GM12891 (cell line): ENCODE data around the gene UGT1A5.

Experiments used
- DNase-seq: peaks from one replicate; pipeline ENCODE4 v3.0.0; 2011; ENCODE audit warnings: low spot score; ENCODE audit not compliant: insufficient read length
- FAIRE-seq: peaks from 2 replicates; lab custom pipeline; 2011; peaks lifted over from hg19 to GRCh38; lab: Jason Lieb, UNC
- PAX5 ChIP-seq: IDR thresholded peaks from 2 replicates; pipeline ENCODE4 v1.6.1; 2011; ENCODE audit warnings: low read length, moderate library complexity, mild to moderate bottlenecking; ENCODE audit not compliant: insufficient read depth, severe bottlenecking
- POLR2A ChIP-seq: IDR thresholded peaks from 2 replicates; pipeline ENCODE4 v1.6.1; 2011; ENCODE audit warnings: low read depth, low read length, control low read depth
- POLR2AphosphoS5 ChIP-seq: IDR thresholded peaks from 2 replicates; pipeline ENCODE4 v1.6.1; 2011; ENCODE audit warnings: low read depth, low read length, control low read depth
- POU2F2 ChIP-seq: IDR thresholded peaks from 2 replicates; pipeline ENCODE4 v1.6.1; 2011; ENCODE audit warnings: low read depth, mild to moderate bottlenecking, control low read depth, low read length, moderate library complexity
- SPI1 ChIP-seq: IDR thresholded peaks from 2 replicates; pipeline ENCODE4 v1.6.1; 2011; ENCODE audit warnings: low read depth, low read length, control low read depth
- TAF1 ChIP-seq: IDR thresholded peaks from 2 replicates; pipeline ENCODE4 v1.6.1; 2011; ENCODE audit warnings: low read depth, low read length, control low read depth

Gene UGT1A5

GRCh38 chr2:233761040-233761769 lies 48.5 kb downstream of the UGT1A5 start:
- TF ChIP-seq POLR2A (no peak), SPI1 (no peak), POU2F2 (no peak), TAF1 (no peak)
- DNase-seq (no peak), FAIRE-seq (no peak)

DNA sequence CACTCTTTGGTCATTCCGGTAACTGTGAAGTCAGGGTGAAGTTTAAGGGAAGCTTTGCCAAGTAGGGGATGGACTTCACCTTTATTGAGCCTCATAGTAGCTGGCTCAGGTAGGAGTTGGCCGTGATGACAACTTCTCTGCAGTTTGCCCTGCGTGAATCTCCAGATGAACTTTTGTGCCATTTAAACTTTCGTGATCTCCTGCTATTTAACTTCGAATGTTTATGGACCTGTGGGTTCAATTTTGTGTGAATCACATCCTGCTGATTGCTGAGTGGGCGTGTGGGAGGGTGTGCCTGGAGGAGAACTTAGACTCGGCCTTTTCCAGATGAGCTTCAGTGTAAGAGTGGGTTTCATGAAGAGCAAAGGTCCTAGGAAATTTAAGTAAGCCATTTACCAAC lies 51.6 kb downstream of the UGT1A5 start:
- DNase-seq = no peak
- no peak for FAIRE-seq
- TF ChIP-seq POLR2AphosphoS5 (no peak), POLR2A (no peak), SPI1 (no peak), PAX5 (no peak), POU2F2 (no peak), TAF1 (no peak)

DNA sequence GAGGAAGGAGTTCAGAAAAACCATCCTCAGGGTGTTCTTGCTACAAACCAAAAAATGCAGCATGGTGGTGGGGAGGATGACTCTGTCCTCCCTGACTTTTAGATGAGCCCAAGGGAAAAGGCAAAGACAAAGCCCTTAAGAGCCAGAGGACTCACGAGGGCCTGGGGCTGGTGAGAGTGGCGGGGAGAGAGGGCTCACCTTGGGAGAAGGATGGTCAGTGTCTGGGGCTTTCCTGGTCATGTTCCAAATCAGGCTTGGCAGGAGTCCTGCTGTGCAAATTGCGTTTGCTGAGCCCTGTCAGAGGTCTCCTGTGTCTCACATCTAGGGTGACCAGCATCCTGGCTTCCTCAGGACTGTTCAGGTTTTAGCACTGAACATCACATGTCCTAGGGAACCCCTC lies 52.1 kb downstream of the UGT1A5 start:
- DNase-seq = no peak
- no peak for FAIRE-seq
- TF ChIP-seq TAF1 (no peak), PAX5 (no peak)

GRCh38 chr2:233766416-233766815 lies 53.7 kb downstream of the UGT1A5 start:
- DNase-seq (no peak), FAIRE-seq (no peak)
- TF ChIP-seq PAX5 = no peak
- TF ChIP-seq SPI1 = no peak
- no peak for TF ChIP-seq POU2F2
- no peak for TF ChIP-seq POLR2AphosphoS5
- no peak for TF ChIP-seq TAF1
- no peak for TF ChIP-seq POLR2A

DNA sequence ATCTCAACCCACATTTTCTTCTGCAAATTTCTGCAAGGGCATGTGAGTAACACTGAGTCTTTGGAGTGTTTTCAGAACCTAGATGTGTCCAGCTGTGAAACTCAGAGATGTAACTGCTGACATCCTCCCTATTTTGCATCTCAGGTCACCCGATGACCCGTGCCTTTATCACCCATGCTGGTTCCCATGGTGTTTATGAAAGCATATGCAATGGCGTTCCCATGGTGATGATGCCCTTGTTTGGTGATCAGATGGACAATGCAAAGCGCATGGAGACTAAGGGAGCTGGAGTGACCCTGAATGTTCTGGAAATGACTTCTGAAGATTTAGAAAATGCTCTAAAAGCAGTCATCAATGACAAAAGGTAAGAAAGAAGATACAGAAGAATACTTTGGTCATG lies 55.4 kb downstream of the UGT1A5 start:
- no peak for DNase-seq
- no peak for FAIRE-seq
- TF ChIP-seq SPI1 (no peak), POLR2AphosphoS5 (no peak), POU2F2 (no peak), TAF1 (no peak), POLR2A (no peak), PAX5 (no peak)

DNA sequence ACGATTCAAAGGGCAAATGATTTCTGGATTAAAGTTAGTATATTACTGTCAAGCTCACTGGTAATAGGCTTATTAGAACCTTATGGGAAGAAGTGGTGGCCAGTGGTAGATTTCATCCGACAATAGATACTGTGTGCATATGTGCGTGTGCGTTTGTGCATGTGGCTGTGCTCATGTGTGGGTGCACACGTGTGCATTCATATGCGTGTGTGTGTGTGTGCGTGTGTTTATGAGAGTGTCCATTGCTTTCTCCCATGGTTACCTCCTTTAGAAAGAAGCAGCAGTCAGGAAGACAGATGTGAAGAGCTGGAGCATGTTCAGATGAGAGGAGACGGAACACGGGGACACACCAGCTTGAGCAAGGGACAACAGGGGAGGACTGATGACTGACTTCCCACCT lies 56.6 kb downstream of the UGT1A5 start:
- DNase-seq (no peak), FAIRE-seq (no peak)
- TF ChIP-seq TAF1 (no peak), PAX5 (no peak), POLR2AphosphoS5 (no peak), SPI1 (no peak)

DNA sequence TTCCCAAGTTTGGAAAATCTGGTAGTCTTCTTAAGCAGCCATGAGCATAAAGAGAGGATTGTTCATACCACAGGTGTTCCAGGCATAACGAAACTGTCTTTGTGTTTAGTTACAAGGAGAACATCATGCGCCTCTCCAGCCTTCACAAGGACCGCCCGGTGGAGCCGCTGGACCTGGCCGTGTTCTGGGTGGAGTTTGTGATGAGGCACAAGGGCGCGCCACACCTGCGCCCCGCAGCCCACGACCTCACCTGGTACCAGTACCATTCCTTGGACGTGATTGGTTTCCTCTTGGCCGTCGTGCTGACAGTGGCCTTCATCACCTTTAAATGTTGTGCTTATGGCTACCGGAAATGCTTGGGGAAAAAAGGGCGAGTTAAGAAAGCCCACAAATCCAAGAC lies 59.4 kb downstream of the UGT1A5 start:
- DNase-seq = no peak
- no peak for FAIRE-seq
- TF ChIP-seq PAX5 (no peak), TAF1 (no peak), SPI1 (no peak), POLR2AphosphoS5 (no peak), POU2F2 (no peak), POLR2A (no peak)

DNA sequence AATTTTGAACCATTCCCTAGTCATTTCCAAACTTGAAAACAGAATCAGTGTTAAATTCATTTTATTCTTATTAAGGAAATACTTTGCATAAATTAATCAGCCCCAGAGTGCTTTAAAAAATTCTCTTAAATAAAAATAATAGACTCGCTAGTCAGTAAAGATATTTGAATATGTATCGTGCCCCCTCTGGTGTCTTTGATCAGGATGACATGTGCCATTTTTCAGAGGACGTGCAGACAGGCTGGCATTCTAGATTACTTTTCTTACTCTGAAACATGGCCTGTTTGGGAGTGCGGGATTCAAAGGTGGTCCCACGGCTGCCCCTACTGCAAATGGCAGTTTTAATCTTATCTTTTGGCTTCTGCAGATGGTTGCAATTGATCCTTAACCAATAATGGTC lies 59.9 kb downstream of the UGT1A5 start:
- DNase-seq = no peak
- TF ChIP-seq SPI1 = no peak
- no peak for TF ChIP-seq POLR2AphosphoS5
- no peak for TF ChIP-seq POU2F2
- TF ChIP-seq POLR2A = no peak
- no peak for TF ChIP-seq PAX5
- no peak for FAIRE-seq

- DNase-seq (no peak), FAIRE-seq (no peak)
- TF ChIP-seq POLR2AphosphoS5 (no peak), POU2F2 (no peak), SPI1 (no peak), POLR2A (no peak), TAF1 (no peak), PAX5 (no peak)
These were observed 61.1 kb downstream of the UGT1A5 start for GRCh38 chr2:233773854-233774253.

DNA sequence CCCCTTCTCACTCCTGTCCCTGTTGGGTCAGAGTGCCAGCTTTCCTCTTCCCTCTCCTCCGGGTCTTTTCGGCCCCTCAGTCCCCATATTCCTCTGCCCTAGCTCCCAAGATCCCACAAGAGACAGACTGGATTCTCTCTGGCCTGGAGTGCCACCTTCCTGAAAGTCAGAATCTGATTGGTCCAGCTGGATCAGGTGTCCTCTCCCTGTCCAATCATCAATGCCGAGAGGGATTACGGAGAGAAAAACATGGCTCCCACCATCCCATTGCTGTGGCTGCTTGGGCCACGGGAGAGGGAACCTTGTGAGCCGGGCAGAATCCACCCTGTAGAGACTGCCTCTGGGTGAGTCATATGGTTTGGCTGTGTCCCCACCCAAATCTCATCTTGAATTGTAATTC lies 62.7 kb downstream of the UGT1A5 start:
- no peak for FAIRE-seq
- TF ChIP-seq SPI1 = no peak
- TF ChIP-seq TAF1 = no peak
- no peak for TF ChIP-seq POU2F2
- no peak for TF ChIP-seq PAX5
- no peak for TF ChIP-seq POLR2AphosphoS5
- no peak for TF ChIP-seq POLR2A
- DNase-seq = no peak
